Dendritic cell treated with granulocyte-macrophage colony-stimulating factor and Interleukin-4, amounts not matched to agents 40 ng/mL and 50 ng/mL, for 4 days (primary cell): ENCODE measurements around the gene DIABLO.
"Not testable (repeated sequence)": the region's sequence is repeated elsewhere in the genome, so short reads cannot be mapped to it uniquely, and the experiment has no call there.

ENCODE experiments used
- H3K27ac Mint-ChIP-seq: one replicate; pipeline ENCODE4 v1.8.0; 2022; ENCODE audit warnings: mild to moderate bottlenecking, mixed read lengths
- H3K27me3 Mint-ChIP-seq: one replicate; pipeline ENCODE4 v1.8.0; 2022; ENCODE audit warnings: mild to moderate bottlenecking, mixed read lengths
- H3K36me3 Mint-ChIP-seq: one replicate; pipeline ENCODE4 v1.8.0; 2022; ENCODE audit warnings: low read depth, mixed read lengths
- H3K4me1 Mint-ChIP-seq: one replicate; pipeline ENCODE4 v1.8.0; 2022; ENCODE audit warnings: low read depth, mixed read lengths
- H3K4me3 Mint-ChIP-seq: one replicate; pipeline ENCODE4 v1.8.0; 2022; ENCODE audit warnings: mild to moderate bottlenecking, moderate library complexity, mixed read lengths
- H3K9me3 Mint-ChIP-seq: one replicate; pipeline ENCODE4 v1.8.0; 2022; ENCODE audit warnings: mixed read lengths
- intact Hi-C: fragments of 100-400 bp; cut with micrococcal nuclease; formaldehyde crosslinking; loops from one replicate; pipeline ENCODE4 v1.15.0; 2022

Gene DIABLO

DNA sequence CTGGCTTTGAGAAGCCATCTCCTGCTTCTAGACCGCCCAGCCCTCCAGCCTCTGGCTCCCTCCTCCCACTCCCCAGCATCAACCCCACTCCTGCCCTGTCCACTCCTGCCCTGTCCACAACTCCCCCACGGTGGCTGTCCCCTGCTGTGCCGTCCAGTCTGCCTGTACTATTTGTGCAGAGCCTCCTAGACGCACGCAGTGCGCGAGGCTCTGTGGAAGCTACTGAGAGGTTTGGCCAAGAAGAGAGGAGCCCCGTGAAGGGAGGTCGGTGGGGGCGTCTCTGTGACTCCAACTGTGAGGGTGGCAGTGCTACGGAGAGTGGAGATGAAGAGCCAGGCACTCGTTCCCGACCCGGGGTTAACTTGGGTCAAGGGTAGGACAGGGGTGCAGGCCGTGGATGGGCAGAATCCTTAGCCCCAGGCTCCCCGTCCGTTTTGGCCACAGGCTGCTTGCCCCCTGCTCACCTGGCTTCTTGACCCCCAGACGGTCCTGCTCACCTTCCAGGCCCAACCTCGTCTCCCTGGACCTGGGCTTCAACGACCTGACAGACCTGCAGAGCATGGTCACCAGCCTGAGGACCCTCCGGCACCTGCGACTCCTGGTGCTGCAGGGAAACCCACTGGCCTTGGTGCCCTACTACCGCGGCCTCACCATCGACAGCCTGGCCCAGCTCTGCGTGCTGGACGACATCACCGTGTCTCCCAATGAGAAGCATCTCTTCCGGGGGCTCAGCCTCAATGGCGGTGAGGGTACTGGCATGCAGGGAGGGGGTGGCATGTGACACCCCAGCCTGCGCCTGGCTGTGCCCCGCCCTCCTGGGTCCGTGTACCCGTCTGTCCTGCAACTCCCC, 36.0 kb downstream of the DIABLO start:
- Mint-ChIP-seq H3K4me1 (peaks cover 14% of the 10 kb centered on the region), H3K36me3 (no peaks in the 10 kb centered on the region), H3K9me3 (no peaks in the 10 kb centered on the region), H3K27me3 (peaks cover 6% of the 10 kb centered on the region), H3K4me3 (no peak overlapping the region), H3K27ac (no peak overlapping the region)
- intact Hi-C loops: loop anchor here (5.0 kb wide), 1 partner anchor 138 kb away; no protein-coding TSS in a partner anchor

DNA sequence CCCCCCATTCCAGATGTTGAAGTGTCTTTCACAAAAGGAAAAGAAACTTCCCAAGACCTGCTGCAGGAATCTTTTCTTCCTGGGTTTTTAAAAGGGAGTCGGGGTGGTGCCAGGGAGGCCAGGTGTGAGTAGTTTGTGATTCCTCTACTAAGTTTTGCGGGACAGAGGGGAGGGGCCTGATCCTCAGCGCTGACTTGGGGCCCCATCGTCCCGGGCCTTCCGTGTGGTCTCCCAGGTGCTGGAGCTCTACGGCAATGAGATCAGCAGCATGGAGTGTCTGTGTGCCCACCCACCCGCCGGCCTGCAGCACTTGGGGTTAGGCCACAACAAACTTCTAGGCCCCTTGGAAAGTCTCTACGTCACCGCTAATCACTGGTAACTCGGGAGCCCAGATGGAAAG, 38.4 kb downstream of the DIABLO start:
- Mint-ChIP-seq H3K4me3 (no peak overlapping the region), H3K36me3 (no peaks in the 10 kb centered on the region), H3K9me3 (no peaks in the 10 kb centered on the region), H3K4me1 (peaks cover 19% of the 10 kb centered on the region), H3K27me3 (peaks cover 27% of the 10 kb centered on the region), H3K27ac (no peak overlapping the region)
- intact Hi-C loops: no loop called here

DNA sequence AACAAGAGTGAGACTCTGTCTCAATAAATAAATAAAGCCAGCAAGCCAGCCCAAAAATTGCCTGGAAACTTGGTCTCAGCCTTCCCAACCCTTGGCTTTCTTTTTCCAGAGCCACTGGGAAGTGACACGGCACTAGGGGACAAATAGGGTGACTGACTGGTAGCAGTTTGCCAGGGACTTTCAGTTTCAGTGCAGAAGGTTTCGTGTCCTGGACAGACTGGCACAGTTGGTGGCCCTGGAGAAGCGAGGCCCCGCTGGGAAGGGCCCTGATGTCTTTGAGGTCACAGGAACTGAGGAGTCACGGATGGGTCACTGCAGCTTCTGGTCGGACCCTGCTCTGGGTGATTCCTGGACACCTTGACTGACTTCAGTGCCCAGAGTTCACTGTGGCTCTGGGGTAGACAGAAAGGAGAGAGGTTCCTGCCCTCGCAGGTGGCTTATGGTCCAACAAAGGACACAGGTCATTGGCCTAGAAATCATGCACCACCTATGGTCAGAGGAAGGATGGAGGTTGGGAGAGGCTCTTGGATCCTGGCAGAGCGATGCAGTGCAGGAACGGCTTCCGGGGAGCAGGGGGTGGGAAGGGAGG, 40.3 kb downstream of the DIABLO start:
- intact Hi-C loops: no loop called here
- Mint-ChIP-seq H3K4me3 (no peak overlapping the region), H3K4me1 (peaks cover 19% of the 10 kb centered on the region)

DNA sequence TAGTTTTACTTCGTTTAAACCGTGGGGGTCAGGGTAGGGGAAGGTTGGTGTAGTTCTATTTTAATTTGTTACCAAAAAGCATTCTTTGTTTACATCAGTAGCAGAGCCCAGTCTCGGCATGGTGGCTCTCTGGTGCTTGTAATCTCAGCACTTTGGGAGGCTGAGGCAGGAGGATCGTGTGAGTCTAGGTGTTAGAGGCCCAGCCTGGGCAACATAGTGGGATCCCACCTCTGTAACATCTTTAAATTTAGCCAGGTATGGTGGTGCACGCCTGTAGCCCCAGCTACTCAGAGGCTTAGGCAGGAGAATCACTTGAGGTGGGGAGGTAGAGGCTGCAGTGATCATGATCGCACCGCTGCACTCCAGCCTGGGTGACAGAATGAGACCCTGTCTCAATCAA, 40.8 kb downstream of the DIABLO start:
- Mint-ChIP-seq H3K9me3 (no peaks in the 10 kb centered on the region), H3K27me3 (peaks cover 36% of the 10 kb centered on the region), H3K4me3 (no peak overlapping the region), H3K36me3 (no peaks in the 10 kb centered on the region), H3K4me1 (peaks cover 19% of the 10 kb centered on the region), H3K27ac (no peak overlapping the region)
- intact Hi-C loops: no loop called here

More for the DNA sequence above, 40.3 kb downstream of the DIABLO start:
- Mint-ChIP-seq H3K36me3 (no peaks in the 10 kb centered on the region), H3K9me3 (no peaks in the 10 kb centered on the region), H3K27ac (no peak overlapping the region), H3K27me3 (peaks cover 34% of the 10 kb centered on the region)

DNA sequence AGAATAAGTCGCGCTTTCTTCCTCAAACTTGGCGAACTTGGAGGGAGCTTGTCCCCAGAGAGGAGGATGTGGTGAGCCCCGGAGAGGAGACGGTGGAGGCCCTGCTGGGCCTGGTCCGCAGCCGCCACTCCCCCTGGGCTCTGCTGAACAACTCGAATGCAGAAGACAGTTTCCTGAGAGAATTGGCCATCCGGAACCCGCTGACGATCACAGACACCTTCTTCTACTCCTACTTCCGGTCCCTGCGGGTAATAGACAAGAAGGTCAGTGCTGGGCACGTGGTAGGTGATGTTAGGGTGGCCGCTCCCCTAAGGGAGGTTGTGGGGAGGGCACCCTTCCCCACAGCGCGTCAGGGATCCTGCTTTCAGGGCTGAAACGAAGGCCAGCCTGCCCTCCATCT, 41.3 kb downstream of the DIABLO start:
- Mint-ChIP-seq H3K4me1 (peaks cover 19% of the 10 kb centered on the region), H3K36me3 (no peaks in the 10 kb centered on the region), H3K4me3 (peak overlapping the region; percentile 45), H3K9me3 (no peaks in the 10 kb centered on the region), H3K27me3 (peaks cover 36% of the 10 kb centered on the region), H3K27ac (no peak overlapping the region)
- intact Hi-C loops: no loop called here

DNA sequence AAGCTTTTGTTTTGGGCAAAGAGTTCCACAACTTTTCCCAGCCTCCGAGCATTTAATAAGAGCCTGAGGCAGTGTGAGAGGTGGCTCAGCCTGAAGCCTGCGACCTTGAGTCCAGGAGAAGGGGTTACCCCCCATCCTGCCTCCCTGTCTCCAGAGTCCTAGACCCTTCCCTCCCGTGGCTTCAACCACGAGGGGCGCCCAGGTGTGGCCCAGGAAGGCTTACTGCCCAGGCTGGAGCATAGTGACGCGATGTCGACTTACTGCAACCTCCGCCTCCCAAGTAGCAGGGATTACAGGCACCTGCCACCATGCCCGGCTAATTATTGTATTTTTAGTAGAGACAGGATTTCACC, 42.3 kb downstream of the DIABLO start:
- intact Hi-C loops: no loop called here
- Mint-ChIP-seq H3K36me3 (no peaks in the 10 kb centered on the region), H3K27ac (no peak overlapping the region), H3K4me3 (peak overlapping the region; percentile 72), H3K4me1 (peaks cover 19% of the 10 kb centered on the region), H3K27me3 (peaks cover 36% of the 10 kb centered on the region), H3K9me3 (no peaks in the 10 kb centered on the region)

DNA sequence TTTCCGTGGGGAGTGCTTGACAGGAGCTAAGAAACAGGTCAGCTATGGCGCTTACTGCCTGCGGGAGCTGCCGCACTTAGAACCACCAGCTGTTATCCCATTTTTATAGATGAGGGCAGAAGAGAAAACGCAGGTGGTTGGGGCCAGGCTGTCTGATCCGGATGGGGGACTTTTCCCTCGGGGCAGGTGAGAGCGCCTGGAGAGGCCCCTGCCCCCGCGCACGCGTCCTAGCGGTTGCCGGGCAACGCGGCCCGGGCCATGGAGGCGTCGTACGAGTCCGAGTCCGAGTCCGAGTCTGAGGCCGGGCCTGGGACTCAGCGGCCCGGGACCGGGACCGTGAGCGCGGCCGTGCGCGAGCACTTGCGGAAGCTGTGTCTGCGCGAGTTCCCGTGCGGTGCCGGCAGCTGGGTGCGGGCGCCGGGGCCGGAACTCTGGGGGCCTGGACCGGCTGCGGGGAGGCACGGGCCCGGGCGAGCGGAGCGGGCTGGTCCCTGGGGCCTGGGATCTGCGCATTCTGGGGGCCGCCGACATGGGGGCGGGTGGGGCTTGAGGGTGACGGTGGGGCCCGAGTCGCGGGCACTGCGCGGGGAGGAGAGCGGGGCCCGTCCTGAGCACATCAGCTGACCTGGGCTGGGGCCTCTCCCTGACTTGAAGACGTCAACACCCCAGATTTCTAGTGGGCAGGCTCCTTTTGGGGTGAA, 42.8 kb downstream of the DIABLO start, which contains the start of gene LRRC43:
TSS of gene LRRC43 (plus strand) at position 237 of the 701 bp plus-strand sequence. CDS start at position 259, 22 bp downstream.
- H3K9me3 Mint-ChIP-seq: no peaks in the 10 kb centered on the region
- H3K27me3 Mint-ChIP-seq: peaks cover 36% of the 10 kb centered on the region
- peaks cover 19% of the 10 kb centered on the region for H3K4me1 Mint-ChIP-seq
- no peak within 1 kb of the TSS for H3K27ac Mint-ChIP-seq
- peak within 1 kb of the TSS; percentile 72 for H3K4me3 Mint-ChIP-seq
- no peaks in the 10 kb centered on the region for H3K36me3 Mint-ChIP-seq
- intact Hi-C loops: no loop called here

DNA sequence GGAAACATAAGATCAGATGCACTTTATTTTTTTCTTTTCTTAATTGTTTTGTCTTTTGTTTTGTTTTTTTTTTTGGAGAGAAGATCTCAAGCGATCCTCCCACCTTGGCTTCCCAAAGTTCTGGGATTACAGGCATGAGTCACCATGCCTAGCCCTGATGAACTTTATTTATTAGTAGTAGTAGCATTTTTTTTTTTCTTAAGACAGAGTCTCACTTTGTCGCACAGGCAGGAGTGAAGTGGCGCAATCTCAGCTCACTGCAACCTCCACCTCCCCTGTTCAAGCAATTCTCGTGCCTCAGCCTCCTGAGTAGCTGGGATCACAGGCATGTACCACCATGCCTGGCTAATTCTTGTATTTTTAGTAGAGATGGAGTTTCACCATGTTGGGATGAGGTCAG, 49.4 kb downstream of the DIABLO start:
- H3K4me3 Mint-ChIP-seq, intact Hi-C loops, H3K4me1 Mint-ChIP-seq, H3K27me3 Mint-ChIP-seq, H3K9me3 Mint-ChIP-seq, H3K36me3 Mint-ChIP-seq, H3K27ac Mint-ChIP-seq: not testable (repeated sequence)

DNA sequence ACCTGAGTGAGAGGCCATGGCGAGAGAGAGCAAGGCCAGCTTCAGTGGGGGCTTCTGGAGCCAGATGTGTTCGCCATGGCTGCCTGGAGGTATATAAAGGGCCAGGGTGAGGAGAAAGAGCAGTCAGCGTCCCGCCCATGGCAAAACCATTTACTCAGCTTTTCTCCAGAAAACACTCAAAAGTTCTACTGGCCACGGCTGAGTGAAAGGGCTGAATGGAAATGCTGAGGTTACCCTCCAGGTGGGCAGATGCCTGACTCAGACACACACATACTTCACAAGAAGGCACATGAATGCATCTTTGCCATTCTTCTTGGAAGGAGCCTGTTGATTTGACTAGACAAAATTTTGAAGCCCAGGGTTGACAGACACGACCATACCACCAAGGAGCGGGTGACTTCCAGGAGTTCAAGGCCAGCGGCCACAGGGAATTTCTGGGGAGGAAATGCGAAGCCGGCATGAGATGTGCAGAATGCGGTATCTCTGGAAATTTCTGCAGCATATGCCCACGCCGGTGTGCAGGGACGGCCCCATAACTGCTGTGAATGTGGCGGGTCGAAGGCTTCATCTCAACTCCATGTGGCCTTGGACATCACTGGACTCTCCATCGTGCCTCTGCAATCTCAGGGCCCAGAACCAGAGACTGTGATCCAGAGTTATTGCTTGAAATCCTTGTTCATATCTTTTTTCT, 51.6 kb downstream of the DIABLO start, which contains the start of gene IL31:
TSS of gene IL31 (minus strand) at position 67 of the 691 bp plus-strand sequence. CDS start at position 18, 49 bp downstream.
- Mint-ChIP-seq H3K9me3 (no peaks in the 10 kb centered on the region), H3K36me3 (no peaks in the 10 kb centered on the region), H3K27me3 (peaks cover 6% of the 10 kb centered on the region), H3K4me1 (no peaks in the 10 kb centered on the region), H3K27ac (no peak within 1 kb of the TSS), H3K4me3 (no peak within 1 kb of the TSS)
- intact Hi-C loops: no loop called here

DNA sequence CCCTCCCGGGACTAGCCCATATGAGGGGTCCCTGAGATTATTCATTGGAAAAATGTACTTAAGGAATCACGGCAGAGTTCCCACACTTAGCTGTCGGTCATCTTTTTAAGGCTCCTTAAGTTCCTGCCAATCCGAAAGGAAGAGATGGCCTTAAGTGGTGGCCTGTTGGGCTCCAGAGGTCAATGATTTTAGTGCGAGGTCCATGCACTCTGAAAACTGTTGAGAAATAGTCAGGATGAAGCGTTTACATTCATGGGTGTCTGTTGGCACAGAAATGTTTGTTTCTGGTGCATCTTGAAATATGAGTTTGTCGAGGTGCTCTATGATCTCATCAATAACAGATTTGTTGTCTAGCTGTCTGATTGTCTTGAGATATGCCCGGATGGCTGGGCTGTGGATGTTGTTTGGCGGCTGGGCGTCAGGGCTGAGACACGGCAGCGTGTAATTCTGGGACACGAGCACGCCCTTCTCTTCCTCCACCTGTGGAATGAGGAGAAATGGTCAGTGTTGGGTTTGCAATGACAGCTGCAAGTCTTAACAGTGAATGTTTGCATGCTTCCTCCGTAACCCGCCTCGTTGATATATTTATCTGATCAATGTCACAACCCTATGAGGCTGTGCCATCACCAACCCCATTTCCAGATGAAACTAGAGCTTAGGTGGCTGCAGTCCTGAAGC, 53.5 kb downstream of the DIABLO start:
- Mint-ChIP-seq H3K36me3 (no peaks in the 10 kb centered on the region), H3K4me3 (no peak overlapping the region), H3K27ac (no peak overlapping the region), H3K4me1 (no peaks in the 10 kb centered on the region), H3K27me3 (peaks cover 6% of the 10 kb centered on the region), H3K9me3 (no peaks in the 10 kb centered on the region)
- intact Hi-C loops: no loop called here

DNA sequence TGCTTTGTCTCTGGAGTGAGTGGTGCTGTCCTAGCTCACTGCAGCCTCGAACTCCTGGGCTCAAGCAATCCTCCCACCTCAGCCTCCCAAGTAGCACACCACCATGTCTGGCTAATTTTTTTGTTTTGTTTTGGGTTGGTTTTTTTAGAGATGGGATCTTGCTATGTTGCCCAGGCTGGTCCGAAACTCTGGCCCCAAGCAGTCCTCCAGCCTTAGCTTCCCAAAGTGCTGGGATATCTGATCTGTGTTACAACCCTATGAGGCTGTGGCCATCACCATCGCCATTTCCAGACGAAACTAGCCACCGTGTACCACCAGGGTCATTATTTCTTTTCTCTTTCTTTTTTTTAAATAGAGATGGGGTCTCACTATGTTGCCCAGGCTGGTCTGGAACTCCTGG, 54.5 kb downstream of the DIABLO start:
- intact Hi-C loops: no loop called here
- H3K9me3 Mint-ChIP-seq: no peaks in the 10 kb centered on the region
- H3K27me3 Mint-ChIP-seq: peaks cover 6% of the 10 kb centered on the region
- no peaks in the 10 kb centered on the region for H3K36me3 Mint-ChIP-seq
- H3K4me1 Mint-ChIP-seq: no peaks in the 10 kb centered on the region
- H3K4me3 Mint-ChIP-seq: no peak overlapping the region
- no peak overlapping the region for H3K27ac Mint-ChIP-seq

DNA sequence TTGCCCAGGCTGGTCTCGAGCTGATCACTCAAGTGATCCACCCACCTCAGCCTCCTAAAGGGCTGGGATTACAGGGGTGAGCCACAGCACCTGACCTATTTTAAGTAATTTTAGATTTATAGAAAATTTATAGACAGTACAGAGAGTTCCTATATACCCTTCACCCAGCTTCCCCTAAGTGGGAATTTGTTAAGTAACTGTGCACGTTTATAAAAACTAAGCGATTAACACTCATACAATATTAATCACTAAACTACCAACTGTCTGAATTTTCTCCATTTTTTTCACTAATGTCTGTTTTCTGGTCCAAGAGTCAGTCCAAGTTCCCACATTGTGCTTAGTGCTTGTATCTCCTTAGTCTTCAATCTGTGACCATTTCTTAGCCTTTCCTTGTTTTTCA, 57.4 kb downstream of the DIABLO start:
- intact Hi-C loops: no loop called here
- Mint-ChIP-seq H3K4me3 (no peak overlapping the region), H3K36me3 (no peaks in the 10 kb centered on the region), H3K4me1 (no peaks in the 10 kb centered on the region), H3K27ac (no peak overlapping the region), H3K27me3 (peaks cover 3% of the 10 kb centered on the region), H3K9me3 (no peaks in the 10 kb centered on the region)

DNA sequence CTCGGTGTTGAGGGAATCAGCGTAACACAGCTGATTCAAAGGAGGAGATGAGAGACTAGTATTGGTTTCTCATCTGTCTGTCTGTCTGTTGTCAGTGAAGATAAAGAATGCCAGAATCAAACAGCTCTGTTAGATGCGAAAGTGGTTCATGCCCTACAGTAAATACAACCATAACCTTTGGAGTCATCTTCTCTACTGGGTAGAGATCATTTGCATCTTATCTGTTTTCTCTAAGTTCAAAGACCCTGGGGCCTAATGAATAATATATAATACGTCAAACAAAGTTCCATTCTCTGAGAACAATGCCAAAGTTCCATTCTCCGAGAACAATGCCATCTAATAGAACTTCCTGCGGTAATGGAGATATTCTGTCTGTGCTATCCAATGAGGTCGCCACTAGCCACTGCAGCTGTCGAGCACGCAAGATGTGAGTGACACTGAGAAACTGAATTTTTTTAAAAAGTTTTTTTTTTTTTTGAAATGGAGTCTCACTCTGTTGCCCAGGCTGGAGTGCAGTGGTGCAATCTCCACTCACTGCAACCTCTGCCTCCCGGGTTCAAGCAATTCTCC, 58.4 kb downstream of the DIABLO start:
- Mint-ChIP-seq H3K27me3 (peaks cover 4% of the 10 kb centered on the region), H3K4me1 (no peaks in the 10 kb centered on the region), H3K4me3 (no peak overlapping the region), H3K9me3 (no peaks in the 10 kb centered on the region), H3K27ac (no peak overlapping the region), H3K36me3 (no peaks in the 10 kb centered on the region)
- intact Hi-C loops: no loop called here
